Muscle layer of colon (tissue), 2 donors: ENCODE results near the gene CSDE1.

Source experiments
- H3K27ac ChIP-seq: one replicate; pipeline ENCODE4 v1.7.0; 2013; ENCODE audit warnings: low read depth, mild to moderate bottlenecking, low read length, moderate library complexity
- H3K27me3 ChIP-seq, 2 donors: one replicate each; pipeline ENCODE4 v1.7.0; 2013; ENCODE audit warnings: low read length in 2 of 2, mild to moderate bottlenecking in 2 of 2; ENCODE audit not compliant: insufficient read depth in 2 of 2, control insufficient read depth in 1 of 2
- H3K36me3 ChIP-seq: one replicate; pipeline ENCODE4 v1.7.0; 2013; ENCODE audit warnings: mild to moderate bottlenecking, low read length; ENCODE audit not compliant: insufficient read depth
- H3K4me1 ChIP-seq: one replicate; pipeline ENCODE4 v1.7.0; 2013; ENCODE audit warnings: mild to moderate bottlenecking, low read length; ENCODE audit not compliant: insufficient read depth
- H3K4me3 ChIP-seq, 2 donors: one replicate each; pipeline ENCODE4 v1.7.0; 2013; ENCODE audit warnings: low read length in 2 of 2, low read depth in 1 of 2, mild to moderate bottlenecking in 1 of 2, moderate library complexity in 1 of 2
- H3K9ac ChIP-seq: one replicate; pipeline ENCODE4 v1.7.0; 2013; ENCODE audit warnings: low read length
- H3K9me3 ChIP-seq: one replicate; pipeline ENCODE4 v1.7.0; 2013; ENCODE audit warnings: mild to moderate bottlenecking, low read length
- donor health status: abdominal sarcoma.
- donor health status: Adenocarcinoma of cecum.

Gene CSDE1

GRCh38 chr1:114670083-114671010 lies 87.4 kb downstream of the CSDE1 start:
- Histone ChIP-seq H3K36me3 (no peaks in the 10 kb centered on the region), H3K4me1 (no peaks in the 10 kb centered on the region), H3K9me3 (no peaks in the 10 kb centered on the region), H3K4me3 (peak overlapping the region; percentile 78 to 86), H3K27ac (peak overlapping the region; percentile 73), H3K9ac (no peak overlapping the region), H3K27me3 (no peaks in the 10 kb centered on the region)

GRCh38 chr1:114669562-114670082 lies 88.2 kb downstream of the CSDE1 start, which contains the start of gene DENND2C:
DENND2C (minus strand) TSS chr1:114670049; CDS start chr1:114625984, 44,065 bp downstream.
- Histone ChIP-seq H3K36me3 (no peaks in the 10 kb centered on the region), H3K27me3 (no peaks in the 10 kb centered on the region), H3K4me1 (no peaks in the 10 kb centered on the region), H3K9me3 (no peaks in the 10 kb centered on the region), H3K9ac (peak within 1 kb of the TSS; percentile 73), H3K4me3 (peak within 1 kb of the TSS; percentile 78 to 86), H3K27ac (peak within 1 kb of the TSS; percentile 73)

- Histone ChIP-seq H3K4me3 (peak overlapping the region; percentile 78 to 86), H3K36me3 (no peaks in the 10 kb centered on the region), H3K27ac (peak overlapping the region; percentile 40), H3K9me3 (no peaks in the 10 kb centered on the region), H3K27me3 (no peaks in the 10 kb centered on the region), H3K9ac (peak overlapping the region; percentile 73), H3K4me1 (no peaks in the 10 kb centered on the region)
Observed at GRCh38 chr1:114668784-114669561, 88.8 kb downstream of the CSDE1 start.

GRCh38 chr1:114668373-114668772 lies 89.4 kb downstream of the CSDE1 start:
- Histone ChIP-seq H3K36me3 (no peaks in the 10 kb centered on the region), H3K9ac (no peak overlapping the region), H3K27ac (no peak overlapping the region), H3K4me3 (no peak overlapping the region), H3K9me3 (no peaks in the 10 kb centered on the region), H3K27me3 (no peaks in the 10 kb centered on the region), H3K4me1 (no peaks in the 10 kb centered on the region)

- Histone ChIP-seq H3K36me3 (no peaks in the 10 kb centered on the region), H3K4me3 (no peak overlapping the region), H3K27ac (no peak overlapping the region), H3K27me3 (no peaks in the 10 kb centered on the region), H3K4me1 (no peaks in the 10 kb centered on the region), H3K9me3 (no peaks in the 10 kb centered on the region), H3K9ac (no peak overlapping the region)
Observed at GRCh38 chr1:114666954-114667353, 90.8 kb downstream of the CSDE1 start.
